Measurements from ENCODE around the gene CHRM2. TPM values are rescaled to one million over a fixed set of nuclear protein-coding genes. Genes with fewer than 3 reads are reported as not detected.

CHRM2 gene
- total RNA-seq, 1 experiment from 2014 or later: not detected

GRCh38 chr7:136869001-136869961 is 829 bp downstream of the CHRM2 start:
- ChIA-PET CTCF (no interaction called here), RAD21 (ENCODE audit: low non-redundant PET in 1 of 2, low total read pairs in 2 of 2, uncharacterized antibody in 2 of 2, unreplicated experiment in 2 of 2) (no interaction called here), POLR2A (no interaction called here)
- no peaks in the 10 kb centered on the region for H4K20me1 ChIP-seq (ENCODE audit: insufficient read depth)
- no peak overlapping the region for H3K4me3 ChIP-seq (replicated peaks in 1 of 2; ENCODE audit: low read depth in 1 of 2, low read length in 2 of 2)
- H2AFZ ChIP-seq (ENCODE audit: low read depth, low read length, poor library complexity, severe bottlenecking): no peak overlapping the region
- H3K79me2 ChIP-seq (ENCODE audit: insufficient read depth, low read length): no peaks in the 10 kb centered on the region
- TF ChIP-seq SIN3A (IDR thresholded peaks at IDR 0.05; ENCODE audit: low read depth) (no peak), CTCF (IDR thresholded peaks at IDR 0.05 in 2 of 3, conservative IDR thresholded peaks at IDR 0.05 in 1 of 3; ENCODE audit: borderline replicate concordance in 1 of 3, insufficient read depth in 1 of 3, low read depth in 2 of 3, low read length in 2 of 3) (no peak), FOSL1 (IDR thresholded peaks at IDR 0.05; ENCODE audit: low read depth) (no peak), EGR1 (IDR thresholded peaks at IDR 0.05; ENCODE audit: low read depth) (no peak), ELF1 (IDR thresholded peaks at IDR 0.05; ENCODE audit: borderline replicate concordance, low read depth) (no peak), POLR2A (IDR thresholded peaks at IDR 0.05; ENCODE audit: borderline replicate concordance, extremely low read depth, insufficient read depth, insufficient read length) (no peak), ZFX (IDR thresholded peaks at IDR 0.05) (no peak), ATF3 (IDR thresholded peaks at IDR 0.05) (no peak), POLR2AphosphoS5 (IDR thresholded peaks at IDR 0.05; ENCODE audit: low read depth, low read length) (no peak), ZNF274 (IDR thresholded peaks at IDR 0.05; ENCODE audit: low read depth, low read length) (no peak), ZBTB33 (IDR thresholded peaks at IDR 0.05; ENCODE audit: extremely low read depth, insufficient replicate concordance, low read length) (no peak), YY1 (IDR thresholded peaks at IDR 0.05; ENCODE audit: extremely low read depth, insufficient replicate concordance, low read depth, low read length) (no peak), JUND (IDR thresholded peaks at IDR 0.05) (no peak), RAD21 (IDR thresholded peaks at IDR 0.05; ENCODE audit: low read depth) (no peak), TCF7L2 (IDR thresholded peaks at IDR 0.05; ENCODE audit: borderline replicate concordance, extremely low read depth, insufficient read depth, insufficient read length) (no peak), MAX (IDR thresholded peaks at IDR 0.05) (no peak), SRF (IDR thresholded peaks at IDR 0.05; ENCODE audit: low read depth) (no peak), CEBPB (IDR thresholded peaks at IDR 0.05; ENCODE audit: low read depth) (no peak)
- TF ChIP-seq, protein P1, sequence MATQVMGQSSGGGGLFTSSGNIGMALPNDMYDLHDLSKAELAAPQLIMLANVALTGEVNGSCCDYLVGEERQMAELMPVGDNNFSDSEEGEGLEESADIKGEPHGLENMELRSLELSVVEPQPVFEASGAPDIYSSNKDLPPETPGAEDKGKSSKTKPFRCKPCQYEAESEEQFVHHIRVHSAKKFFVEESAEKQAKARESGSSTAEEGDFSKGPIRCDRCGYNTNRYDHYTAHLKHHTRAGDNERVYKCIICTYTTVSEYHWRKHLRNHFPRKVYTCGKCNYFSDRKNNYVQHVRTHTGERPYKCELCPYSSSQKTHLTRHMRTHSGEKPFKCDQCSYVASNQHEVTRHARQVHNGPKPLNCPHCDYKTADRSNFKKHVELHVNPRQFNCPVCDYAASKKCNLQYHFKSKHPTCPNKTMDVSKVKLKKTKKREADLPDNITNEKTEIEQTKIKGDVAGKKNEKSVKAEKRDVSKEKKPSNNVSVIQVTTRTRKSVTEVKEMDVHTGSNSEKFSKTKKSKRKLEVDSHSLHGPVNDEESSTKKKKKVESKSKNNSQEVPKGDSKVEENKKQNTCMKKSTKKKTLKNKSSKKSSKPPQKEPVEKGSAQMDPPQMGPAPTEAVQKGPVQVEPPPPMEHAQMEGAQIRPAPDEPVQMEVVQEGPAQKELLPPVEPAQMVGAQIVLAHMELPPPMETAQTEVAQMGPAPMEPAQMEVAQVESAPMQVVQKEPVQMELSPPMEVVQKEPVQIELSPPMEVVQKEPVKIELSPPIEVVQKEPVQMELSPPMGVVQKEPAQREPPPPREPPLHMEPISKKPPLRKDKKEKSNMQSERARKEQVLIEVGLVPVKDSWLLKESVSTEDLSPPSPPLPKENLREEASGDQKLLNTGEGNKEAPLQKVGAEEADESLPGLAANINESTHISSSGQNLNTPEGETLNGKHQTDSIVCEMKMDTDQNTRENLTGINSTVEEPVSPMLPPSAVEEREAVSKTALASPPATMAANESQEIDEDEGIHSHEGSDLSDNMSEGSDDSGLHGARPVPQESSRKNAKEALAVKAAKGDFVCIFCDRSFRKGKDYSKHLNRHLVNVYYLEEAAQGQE (IDR thresholded peaks at IDR 0.05; ENCODE audit: low read depth): no peak
- no peaks in the 10 kb centered on the region for H3K36me3 ChIP-seq (ENCODE audit: control insufficient read depth in 1 of 2, insufficient read depth in 2 of 2, low read length in 2 of 2)
- intact Hi-C loops (cut with micrococcal nuclease): no loop called here
- peaks cover 0 to 3% of the 10 kb centered on the region in 2 experiments; a peak in 2 of 4 replicates for H3K9me3 ChIP-seq (ENCODE audit: control insufficient read depth in 1 of 2, insufficient read depth in 1 of 2, low read depth in 1 of 2, low read length in 2 of 2)
- ATAC-seq (no peak), DNase-seq (ENCODE audit: low read depth, low spot score) (no peak)
- no peak overlapping the region for H3K9ac ChIP-seq (ENCODE audit: low read length)
- H3K4me2 ChIP-seq (ENCODE audit: low read length): no peak overlapping the region
- H3K27ac ChIP-seq (ENCODE audit: low read depth, low read length): no peak overlapping the region
- no peaks in the 10 kb centered on the region for H3K27me3 ChIP-seq (ENCODE audit: insufficient read depth, low read length)
- H3K9me2 ChIP-seq (ENCODE audit: insufficient read depth): no peaks in the 10 kb centered on the region
- no TSS peak for BruUV-seq (replicated peaks)
- no peaks in the 10 kb centered on the region for H3K4me1 ChIP-seq (ENCODE audit: control insufficient read depth in 1 of 2, insufficient read depth in 2 of 2, low read length in 2 of 2)
